Dermis microvascular lymphatic vessel endothelial cell (primary cell): Measurements from ENCODE around the gene CILP2. TPM values are rescaled to one million over a fixed set of nuclear protein-coding genes. Genes with fewer than 3 reads are reported as not detected.

ENCODE experiments used
- DNase-seq, 2 donors: peaks; one replicate each; pipeline versions ENCODE4 v3.0.0 to v3.0.0-alpha.2; 2010; ENCODE audit warnings: low read depth in 2 of 2
- total RNA-seq: library from RNA; depleted of rRNA; stranded (reverse); fragments of >200 nt; gene quantifications from 2 replicates; pipeline ENCODE4 v1.2.1, GENCODE V29; 2014

The CILP2 gene, protein sequence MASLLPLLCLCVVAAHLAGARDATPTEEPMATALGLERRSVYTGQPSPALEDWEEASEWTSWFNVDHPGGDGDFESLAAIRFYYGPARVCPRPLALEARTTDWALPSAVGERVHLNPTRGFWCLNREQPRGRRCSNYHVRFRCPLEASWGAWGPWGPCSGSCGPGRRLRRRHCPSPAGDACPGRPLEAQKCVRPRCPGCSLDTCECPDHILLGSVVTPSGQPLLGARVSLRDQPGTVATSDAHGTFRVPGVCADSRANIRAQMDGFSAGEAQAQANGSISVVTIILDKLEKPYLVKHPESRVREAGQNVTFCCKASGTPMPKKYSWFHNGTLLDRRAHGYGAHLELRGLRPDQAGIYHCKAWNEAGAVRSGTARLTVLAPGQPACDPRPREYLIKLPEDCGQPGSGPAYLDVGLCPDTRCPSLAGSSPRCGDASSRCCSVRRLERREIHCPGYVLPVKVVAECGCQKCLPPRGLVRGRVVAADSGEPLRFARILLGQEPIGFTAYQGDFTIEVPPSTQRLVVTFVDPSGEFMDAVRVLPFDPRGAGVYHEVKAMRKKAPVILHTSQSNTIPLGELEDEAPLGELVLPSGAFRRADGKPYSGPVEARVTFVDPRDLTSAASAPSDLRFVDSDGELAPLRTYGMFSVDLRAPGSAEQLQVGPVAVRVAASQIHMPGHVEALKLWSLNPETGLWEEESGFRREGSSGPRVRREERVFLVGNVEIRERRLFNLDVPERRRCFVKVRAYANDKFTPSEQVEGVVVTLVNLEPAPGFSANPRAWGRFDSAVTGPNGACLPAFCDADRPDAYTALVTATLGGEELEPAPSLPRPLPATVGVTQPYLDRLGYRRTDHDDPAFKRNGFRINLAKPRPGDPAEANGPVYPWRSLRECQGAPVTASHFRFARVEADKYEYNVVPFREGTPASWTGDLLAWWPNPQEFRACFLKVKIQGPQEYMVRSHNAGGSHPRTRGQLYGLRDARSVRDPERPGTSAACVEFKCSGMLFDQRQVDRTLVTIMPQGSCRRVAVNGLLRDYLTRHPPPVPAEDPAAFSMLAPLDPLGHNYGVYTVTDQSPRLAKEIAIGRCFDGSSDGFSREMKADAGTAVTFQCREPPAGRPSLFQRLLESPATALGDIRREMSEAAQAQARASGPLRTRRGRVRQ
- total RNA-seq, result under 0.01 TPM in 2 replicates

DNA sequence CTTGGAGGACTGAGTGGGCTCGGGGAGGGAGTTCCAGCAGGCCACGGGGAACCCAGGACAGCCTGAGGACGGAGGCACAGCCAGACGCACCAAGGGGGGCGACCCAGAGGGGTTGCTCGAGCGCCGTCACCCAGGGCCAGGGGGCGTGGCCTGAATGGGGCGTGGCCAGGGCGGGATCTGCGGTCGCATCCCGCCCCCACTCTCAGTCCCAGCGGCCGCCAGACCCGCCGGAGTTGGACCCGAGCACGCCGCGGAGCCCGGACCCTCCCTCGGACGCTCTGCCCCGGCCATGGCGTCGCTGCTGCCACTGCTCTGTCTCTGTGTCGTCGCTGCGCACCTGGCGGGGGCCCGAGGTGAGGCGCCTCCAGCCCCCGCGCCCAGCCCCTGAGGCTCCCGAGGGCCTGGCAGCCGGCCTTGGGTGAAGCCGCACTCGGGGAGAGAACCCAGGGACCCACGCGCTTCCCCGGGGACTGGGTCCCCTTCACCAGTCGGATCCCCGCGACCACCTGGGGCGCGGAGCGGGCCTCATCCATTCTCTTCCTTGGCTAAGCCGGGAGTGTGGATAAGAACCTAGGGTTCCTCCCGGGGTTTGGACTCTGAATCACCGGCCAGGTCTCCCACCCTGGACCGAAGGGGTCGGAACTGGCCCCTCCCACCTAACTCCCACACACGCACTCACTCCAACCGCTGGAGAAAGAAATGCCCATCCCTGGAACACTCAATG, at the start of gene CILP2:
CILP2 (plus strand) TSS at position 205 of the 724 bp plus-strand sequence; CDS start at position 290, 85 bp downstream.
- DNase-seq, result no peak

DNA sequence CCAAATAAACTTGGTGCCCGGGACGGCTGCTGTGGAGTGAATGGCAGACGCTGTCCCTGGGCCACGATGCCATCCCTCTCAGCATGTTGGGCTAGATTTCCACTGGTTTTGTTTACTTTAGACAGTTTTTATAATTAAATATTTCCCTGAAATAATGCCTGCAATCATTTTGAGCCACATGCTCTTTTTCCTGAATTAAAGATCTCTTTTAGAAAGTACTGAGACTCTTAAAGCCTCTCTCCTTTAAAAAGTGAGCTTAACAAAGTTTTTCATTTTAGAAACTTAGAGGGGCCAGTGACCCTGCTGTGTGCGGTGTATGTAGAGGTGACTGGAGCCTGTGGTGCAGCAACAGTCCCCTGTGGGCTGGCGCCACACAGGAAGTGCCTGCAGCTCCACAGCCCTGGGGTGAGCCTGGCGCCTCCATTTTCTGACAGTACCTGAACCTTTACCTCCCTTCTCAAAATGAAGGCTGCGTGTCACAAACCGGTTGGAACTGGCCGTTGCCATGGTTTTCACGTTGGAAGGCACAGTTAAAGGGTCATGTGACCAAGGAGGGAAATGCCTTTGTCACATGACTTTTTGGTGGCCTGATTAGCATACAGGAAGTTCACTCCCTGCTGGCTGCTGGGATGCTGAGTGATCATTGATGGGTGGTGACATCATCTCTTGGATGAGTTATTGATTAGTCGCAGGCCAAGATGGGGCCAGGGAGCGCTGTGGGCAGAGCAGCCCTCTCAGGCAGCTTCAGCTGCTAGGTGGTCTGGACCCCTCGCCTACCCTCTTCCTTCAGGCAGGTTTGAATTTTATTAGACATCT, 49.0 kb upstream of the CILP2 start:
- DNase-seq, result peak; percentile 91 to 97

DNA sequence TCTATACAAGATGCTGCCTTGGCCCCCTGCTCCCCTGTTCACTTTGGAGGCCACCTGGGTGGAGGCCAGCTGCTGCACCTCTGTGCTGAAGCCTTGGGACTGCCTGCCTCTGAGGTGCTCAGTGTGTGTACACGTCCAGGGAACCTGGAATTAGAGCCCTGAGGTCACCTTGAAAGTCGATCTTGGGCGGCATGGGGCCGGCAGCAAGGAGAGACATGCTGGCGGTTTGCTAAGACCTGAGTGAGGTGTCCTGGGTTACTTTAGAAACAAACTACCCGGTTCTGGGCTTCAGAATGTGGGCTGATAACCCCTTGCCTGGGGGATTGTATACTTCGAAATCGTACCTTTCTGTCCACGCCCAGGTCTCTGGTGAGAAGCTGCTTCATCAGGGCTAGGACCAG, 48.3 kb upstream of the CILP2 start:
- DNase-seq, result no peak

DNA sequence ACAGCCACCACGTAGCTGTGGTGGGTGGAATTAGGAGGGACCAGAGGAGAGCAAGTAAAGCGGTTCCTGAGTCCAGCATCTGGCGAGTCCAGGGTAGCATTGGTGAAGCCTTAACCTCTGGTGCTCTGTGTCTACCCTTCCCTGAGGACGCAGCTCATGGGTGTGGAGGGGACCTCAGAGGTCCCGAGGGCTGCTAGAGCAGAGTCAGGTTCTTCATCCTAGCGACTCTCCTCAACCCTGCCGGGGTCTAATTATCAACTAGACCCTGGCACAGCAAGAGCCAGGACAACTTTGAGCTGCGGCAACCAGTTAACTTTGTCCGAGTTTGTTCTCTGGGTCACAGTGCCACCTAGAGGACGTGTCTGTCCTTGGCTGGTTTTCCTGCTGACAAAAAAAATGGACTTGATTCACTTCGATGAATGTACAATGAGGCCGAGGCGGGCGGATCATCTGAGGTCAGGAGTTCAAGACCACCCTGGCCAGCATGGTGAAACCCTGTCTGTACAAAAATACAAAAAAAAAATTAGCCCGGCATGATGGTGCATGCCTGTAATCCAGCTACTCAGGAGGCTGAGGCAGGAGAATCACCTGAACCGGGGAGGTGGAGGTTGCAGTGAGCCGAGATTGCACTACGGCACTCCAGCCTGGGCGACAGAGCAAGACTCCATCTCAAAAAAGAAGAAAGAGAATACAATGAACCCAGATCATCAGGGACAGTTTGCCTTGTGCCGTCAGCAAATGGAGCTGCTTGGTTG, 47.7 kb upstream of the CILP2 start:
- DNase-seq, result peak; percentile 77 to 87

DNA sequence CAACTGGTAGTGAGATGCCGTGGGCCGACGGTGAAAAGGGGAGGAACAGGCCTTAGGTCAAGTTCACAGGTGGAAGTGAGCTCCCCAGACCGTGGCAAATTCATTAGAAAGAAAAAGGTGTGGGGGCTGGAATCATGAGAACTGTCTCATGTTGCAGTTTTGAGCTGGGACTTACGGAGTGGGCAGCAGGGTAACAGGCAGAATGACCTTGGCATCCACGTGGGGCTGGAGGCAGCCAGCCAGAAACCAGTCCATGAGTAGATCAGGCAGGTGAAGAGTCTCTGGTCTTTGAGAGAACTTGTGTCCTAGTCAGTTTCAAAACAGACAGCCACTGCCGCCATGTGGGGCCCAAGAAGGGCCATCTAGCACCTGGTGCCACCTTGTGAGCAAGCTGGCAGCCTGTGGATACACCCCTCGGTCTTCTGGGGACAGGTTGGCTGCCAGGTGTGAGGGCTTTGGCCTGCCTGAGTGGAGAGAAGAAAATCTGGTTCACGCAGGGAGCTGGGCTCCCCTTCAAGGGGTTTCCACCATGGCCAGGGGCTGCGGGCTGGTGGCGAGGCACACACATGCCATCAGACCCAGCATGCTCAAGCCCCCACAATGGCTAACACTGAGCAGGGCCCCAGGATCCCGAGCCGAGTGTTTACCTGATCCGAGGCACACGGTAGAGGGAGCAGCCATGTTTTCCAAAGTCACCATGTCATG, 46.6 kb upstream of the CILP2 start:
- no peak for DNase-seq

DNA sequence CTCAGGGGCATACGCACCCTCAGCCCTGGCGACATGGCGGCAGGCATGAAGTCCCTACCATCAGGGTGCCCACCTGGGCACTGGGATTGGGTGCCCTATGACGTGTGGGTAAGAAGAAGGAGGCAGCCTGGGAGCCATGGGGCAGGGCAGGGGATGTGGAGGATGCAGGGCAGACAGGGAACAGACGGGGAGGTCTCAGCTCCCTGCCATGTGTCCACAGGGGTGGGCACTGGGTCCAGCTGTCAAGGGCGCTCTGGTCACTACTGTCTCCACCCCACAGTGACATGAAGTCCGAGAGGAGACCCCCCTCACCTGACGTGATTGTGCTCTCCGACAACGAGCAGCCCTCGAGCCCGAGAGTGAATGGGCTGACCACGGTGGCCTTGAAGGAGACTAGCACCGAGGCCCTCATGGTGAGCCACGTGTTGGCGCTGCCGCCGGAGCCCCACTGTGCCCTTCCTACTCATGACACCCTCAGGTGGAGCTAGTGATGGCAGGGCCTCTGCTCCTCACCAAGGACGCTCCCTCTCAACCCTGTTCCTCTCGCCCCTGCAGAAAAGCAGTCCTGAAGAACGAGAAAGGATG, 45.9 kb upstream of the CILP2 start:
- DNase-seq, result no peak

DNA sequence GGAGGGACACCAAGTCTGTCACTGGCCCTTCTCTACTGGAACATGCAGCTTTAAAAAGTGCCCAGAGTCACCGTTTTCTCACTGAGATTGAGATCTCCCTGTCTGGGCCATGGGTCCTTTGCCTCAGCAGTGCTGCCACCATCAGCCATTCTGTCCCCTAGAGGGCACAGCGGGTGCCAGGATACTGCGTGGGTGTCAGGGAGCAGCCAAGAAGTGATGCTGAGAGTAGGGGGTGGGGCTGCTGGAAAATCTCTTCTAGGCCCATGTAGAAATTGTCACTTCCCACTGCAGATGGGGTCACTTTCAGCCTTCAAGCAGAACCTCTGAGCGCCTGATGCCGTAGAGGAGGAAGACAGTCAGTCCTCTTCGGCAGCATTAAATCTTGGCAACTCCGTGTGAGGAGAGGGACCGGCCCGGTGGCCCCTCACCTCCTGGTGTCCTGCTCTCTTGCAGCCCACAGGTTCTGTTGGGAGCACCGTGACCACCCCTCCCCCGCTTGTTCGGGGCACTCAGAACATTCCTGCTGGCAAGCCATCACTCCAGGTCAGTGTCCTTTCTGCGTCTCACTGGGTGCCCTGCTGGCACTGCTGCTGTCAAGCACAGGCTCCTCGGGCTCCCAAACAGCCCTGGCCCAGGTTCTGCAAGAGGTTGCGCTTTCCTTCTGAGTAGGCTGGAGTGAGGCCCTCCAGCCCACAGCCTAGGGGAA, 44.1 kb upstream of the CILP2 start:
- DNase-seq, result no peak

DNA sequence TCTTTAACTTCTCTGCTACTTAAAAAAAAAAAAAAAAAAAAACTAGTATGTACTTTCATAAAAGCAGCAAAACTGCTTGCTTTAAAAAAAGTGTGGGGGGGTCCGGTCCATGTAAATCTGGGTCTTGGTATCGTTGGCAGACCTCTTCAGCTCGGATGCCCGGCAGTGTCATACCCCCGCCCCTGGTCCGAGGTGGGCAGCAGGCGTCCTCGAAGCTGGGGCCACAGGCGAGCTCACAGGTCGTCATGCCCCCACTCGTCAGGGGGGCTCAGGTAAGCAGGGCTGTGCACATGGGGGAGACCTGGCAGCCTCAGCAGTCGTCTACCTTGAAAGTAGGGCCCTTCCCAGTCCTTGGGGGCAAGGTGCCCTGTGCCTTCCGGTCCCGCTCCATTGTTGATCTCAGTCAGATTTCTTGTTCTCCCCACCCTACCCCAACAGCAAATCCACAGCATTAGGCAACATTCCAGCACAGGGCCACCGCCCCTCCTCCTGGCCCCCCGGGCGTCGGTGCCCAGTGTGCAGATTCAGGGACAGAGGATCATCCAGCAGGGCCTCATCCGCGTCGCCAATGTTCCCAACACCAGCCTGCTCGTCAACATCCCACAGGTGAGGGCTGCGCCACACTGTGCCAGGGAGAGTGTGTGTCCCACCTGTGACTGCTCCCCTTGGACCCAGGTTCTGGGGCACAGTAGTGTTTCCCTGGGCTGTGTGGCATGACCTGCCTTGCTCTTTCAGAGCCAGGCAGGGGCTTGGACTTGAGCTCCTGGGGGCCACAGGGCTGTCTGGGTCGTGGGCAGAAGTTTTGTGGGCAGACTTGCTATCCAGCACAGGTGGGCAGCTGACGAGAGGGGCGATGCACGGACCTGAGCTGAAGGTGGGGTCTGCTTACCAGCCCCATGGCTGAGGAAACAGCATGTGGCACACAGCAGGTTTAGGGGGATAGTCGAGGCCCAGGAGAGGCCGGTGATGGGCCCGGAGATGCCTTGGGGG, 42.2 kb upstream of the CILP2 start:
- no peak for DNase-seq

DNA sequence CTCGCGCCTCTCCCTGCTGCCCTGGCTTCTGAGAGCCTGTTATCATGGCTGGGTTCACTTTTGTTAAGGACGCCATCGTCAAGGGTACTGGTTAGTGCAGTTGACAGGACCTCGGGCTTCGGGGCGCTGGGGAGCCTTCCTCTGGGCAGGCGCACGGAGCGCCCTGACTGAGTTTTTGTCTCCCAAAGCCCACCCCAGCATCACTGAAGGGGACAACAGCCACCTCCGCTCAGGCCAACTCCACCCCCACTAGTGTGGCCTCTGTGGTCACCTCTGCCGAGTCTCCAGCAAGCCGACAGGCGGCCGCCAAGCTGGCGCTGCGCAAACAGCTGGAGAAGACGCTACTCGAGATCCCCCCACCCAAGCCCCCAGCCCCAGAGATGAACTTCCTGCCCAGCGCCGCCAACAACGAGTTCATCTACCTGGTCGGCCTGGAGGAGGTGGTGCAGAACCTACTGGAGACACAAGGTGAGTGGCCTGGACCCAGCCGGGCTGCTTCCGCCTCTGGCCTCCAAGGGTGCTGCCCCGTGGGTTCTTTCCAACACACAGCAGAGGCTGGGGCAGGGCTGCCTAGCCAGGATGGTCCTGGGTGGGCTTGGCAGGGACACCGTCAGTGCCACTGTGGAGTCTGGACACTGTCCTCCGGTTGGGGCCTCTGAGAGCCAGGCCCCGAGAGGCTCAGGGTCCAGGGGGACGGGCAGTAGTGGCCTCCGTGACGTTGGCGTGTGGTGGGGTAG, 39.6 kb upstream of the CILP2 start:
- DNase-seq, result no peak

DNA sequence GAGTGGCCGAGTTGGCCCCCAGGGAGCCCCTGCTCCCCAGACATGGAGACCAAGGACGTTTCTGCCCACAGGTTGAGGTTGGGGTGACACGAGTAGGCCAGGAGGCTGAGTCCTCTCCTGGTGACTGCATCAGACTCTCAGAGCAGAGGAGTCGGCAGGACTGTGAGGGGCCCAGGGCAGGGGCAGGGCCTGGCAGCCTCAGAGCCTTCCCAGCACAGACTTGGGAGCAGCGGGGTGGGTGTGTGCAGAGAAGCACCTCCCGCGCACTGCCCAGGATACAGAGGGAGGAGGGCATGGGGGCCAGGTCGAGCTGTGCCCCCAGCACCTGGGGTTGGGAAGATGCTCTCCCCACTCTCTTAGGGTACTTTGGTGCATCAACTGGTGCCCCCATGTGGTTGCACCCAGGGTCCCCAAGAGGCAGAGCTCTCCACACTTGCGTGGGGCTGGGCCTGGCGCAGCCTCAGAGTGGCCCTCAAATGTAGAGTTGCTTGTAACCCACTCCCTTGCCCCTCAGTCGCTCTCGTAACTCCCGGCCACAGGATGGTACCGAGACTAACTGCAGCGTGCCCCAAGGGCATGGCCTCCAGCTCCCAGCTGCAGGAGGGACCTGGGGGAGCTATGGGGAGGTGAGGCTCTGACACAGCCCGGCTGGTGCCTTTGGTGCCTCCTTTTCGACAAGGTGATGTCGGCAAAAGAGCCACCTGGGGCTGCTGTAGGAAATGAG, 38.6 kb upstream of the CILP2 start:
- no peak for DNase-seq

DNA sequence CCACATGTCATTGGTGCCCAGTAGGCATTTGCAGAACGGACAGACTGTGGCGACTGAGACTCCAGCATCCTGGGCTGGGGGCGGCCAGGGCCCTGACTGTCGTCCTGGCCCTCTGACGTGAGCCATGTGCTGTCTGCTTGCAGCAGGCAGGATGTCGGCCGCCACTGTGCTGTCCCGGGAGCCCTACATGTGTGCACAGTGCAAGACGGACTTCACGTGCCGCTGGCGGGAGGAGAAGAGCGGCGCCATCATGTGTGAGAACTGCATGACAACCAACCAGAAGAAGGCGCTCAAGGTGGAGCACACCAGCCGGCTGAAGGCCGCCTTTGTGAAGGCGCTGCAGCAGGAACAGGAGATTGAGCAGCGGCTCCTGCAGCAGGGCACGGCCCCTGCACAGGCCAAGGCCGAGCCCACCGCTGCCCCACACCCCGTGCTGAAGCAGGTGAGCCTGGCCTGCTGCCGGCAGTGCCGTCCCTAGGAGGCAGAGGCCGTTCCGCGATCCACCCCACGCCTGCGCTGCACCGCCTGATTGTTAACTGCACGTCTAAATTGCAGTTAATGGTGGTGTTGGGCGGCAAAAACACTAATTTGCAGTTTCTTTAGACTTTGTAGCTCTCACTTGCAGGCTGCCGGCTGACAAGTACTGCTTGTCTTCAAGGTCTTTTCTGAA, 37.0 kb upstream of the CILP2 start:
- no peak for DNase-seq

DNA sequence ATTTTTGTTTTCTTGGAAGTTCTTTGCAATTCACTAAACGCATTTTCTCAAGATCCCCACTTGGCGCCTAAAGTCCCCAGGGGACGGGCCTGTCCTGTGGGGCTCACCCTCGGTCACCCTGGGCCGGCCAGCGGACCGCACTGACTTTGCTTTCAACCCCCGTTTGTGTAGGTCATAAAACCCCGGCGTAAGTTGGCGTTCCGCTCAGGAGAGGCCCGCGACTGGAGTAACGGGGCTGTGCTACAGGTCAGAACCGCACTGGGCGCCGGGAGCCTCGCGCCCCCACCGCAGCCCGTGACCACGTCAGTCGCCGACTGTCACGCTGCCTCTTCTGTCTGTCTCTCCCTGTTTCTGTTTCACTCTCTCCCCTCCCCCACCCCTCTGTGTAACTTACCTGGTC, 36.3 kb upstream of the CILP2 start:
- no peak for DNase-seq

DNA sequence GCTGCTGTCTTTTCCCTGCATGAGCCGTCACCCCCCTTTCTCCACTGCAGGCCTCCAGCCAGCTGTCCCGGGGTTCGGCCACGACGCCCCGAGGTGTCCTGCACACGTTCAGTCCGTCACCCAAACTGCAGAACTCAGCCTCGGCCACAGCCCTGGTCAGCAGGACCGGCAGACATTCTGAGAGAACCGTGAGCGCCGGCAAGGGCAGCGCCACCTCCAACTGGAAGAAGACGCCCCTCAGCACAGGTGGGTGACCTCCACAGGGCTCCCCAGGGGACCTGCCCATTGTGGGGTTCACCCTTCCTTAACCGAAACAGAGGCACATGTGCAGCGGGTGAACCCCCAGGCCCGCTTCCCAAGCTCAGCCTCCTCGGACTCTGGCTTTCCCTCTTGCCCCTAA, 35.8 kb upstream of the CILP2 start:
- DNase-seq, result no peak

DNA sequence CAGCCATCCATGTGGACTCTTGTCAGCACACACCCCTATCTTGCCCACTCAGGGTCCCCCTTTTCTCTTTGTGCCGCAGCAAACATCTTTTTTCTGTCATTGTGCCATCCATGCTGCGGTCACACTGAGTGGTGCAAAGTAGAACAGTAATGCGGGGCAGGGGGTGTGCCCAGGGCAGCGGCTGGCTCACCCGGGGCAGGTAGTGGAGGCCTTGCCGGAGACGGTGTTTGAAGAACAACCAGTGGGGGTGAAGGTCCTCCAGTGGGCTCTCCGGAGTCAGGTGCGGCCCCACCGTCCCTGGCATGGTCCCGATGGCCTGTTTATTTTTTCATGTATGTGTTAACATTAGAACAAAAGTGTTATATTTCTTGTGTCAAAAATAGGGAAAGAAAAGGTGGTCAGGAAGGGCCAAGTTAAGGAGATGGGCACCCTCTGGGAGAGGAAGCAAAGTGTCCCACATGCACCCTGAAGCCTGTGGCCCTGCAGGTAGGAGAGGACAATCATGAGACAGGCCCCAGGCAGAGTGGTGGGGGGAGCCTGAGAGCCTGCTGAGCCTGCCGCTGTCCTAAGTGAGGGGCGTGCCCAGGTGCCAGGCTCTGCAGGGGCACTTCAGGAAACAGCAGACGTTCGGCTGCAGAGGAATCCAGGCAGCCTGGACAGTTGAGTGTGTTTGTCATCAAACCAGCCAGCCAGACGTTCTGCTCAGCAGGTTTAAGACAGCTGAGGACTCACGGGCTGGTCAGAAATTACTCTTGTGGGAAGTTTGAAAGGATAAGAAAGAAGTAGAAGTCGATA, 35.1 kb upstream of the CILP2 start:
- no peak for DNase-seq
